ENCODE data around the gene CHD3. TPM values are rescaled to one million over a fixed set of nuclear protein-coding genes. Genes with fewer than 3 reads are reported as not detected.

The CHD3 gene
- total RNA-seq: 1 to 10 TPM; 5.4 to 7.7 (median 6.0) TPM

GRCh38 chr17:7888184-7888920, at the start of gene CHD3:
CHD3 (plus strand) TSS chr17:7888789; CDS start chr17:7889001, 212 bp downstream.
- Histone ChIP-seq H3K27me3 (peaks cover 22 to 24% (median 23%) of the 10 kb centered on the region in 3 donors), H3K27ac (peak within 1 kb of the TSS; percentile 77 to 89 (median 81)), H3K9me3 (no peaks in the 10 kb centered on the region), H3K4me3 (peak within 1 kb of the TSS; percentile 64 to 74 (median 68)), H3K4me1 (peaks cover 41 to 47% of the 10 kb centered on the region in 2 donors), H3K36me3 (no peaks in the 10 kb centered on the region)
- TF ChIP-seq CTCF (IDR thresholded peaks at IDR 0.05 in 4 of 5, conservative IDR thresholded peaks at IDR 0.05 in 1 of 5) (no peak), POLR2A (IDR thresholded peaks at IDR 0.05) (peak in 1 of 2 donors; percentile 11)
- intact Hi-C loops (cut with DNase I; ENCODE audit: low total_unique reads) (loop anchor here (2.0 to 10.0 kb wide), 2 partner anchors 54 to 166 kb away; partner anchors contain the start of gene KDM6B), in situ Hi-C loops (cut with MboI; ENCODE audit: low sequenced_read_pairs in 4 of 4) (loop anchor here in 1 of 4 donors (25.0 kb wide), 1 partner anchor 151 kb away; no protein-coding TSS in a partner anchor)
- DNase-seq: no peak
- peak; percentile 19 to 21 for ATAC-seq

GRCh38 chr17:7839190-7839875, 49.3 kb upstream of the CHD3 start:
- Histone ChIP-seq H3K4me1 (peaks cover 46 to 51% of the 10 kb centered on the region in 2 donors), H3K4me3 (peak overlapping the region in 1 of 4 donors; percentile 23), H3K36me3 (no peaks in the 10 kb centered on the region), H3K9me3 (no peaks in the 10 kb centered on the region), H3K27me3 (no peaks in the 10 kb centered on the region), H3K27ac (peak overlapping the region; percentile 97 to 100 (median 100))
- TF ChIP-seq POLR2A (IDR thresholded peaks at IDR 0.05) (no peak), CTCF (IDR thresholded peaks at IDR 0.05 in 4 of 5, conservative IDR thresholded peaks at IDR 0.05 in 1 of 5) (no peak)
- in situ Hi-C loops (cut with MboI; ENCODE audit: low sequenced_read_pairs in 4 of 4): no loop called here
- no peak for ATAC-seq
- intact Hi-C loops (cut with DNase I; ENCODE audit: low total_unique reads): loop anchor here (5.0 to 10.0 kb wide), 3 partner anchors 278 to 825 kb away; partner anchors contain the start of genes ACADVL, ALOXE3, DLG4 and RNASEK
- DNase-seq: peak in 1 of 2 donors; percentile 16

- Histone ChIP-seq H3K4me3 (no peak overlapping the region), H3K9me3 (no peaks in the 10 kb centered on the region), H3K27me3 (no peaks in the 10 kb centered on the region), H3K4me1 (peaks cover 47 to 52% of the 10 kb centered on the region in 2 donors), H3K27ac (peak overlapping the region; percentile 97 to 100 (median 100)), H3K36me3 (no peaks in the 10 kb centered on the region)
- TF ChIP-seq CTCF (IDR thresholded peaks at IDR 0.05 in 4 of 5, conservative IDR thresholded peaks at IDR 0.05 in 1 of 5) (no peak), POLR2A (IDR thresholded peaks at IDR 0.05) (no peak)
- intact Hi-C loops (cut with DNase I; ENCODE audit: low total_unique reads) (loop anchor here (5.0 to 10.0 kb wide), 8 partner anchors 277 to 825 kb away; partner anchors contain the start of genes ACADVL, ALOXE3, DLG4 and EIF5A), in situ Hi-C loops (cut with MboI; ENCODE audit: low sequenced_read_pairs in 4 of 4) (loop anchor here in 1 of 4 donors (5.0 kb wide), 1 partner anchor 312 kb away; the partner anchor contains the start of gene PER1)
- ATAC-seq (no peak), DNase-seq (peak in 1 of 2 donors; percentile 10)
Measured at GRCh38 chr17:7839876-7840261, 48.7 kb upstream of the CHD3 start.

- TF ChIP-seq CTCF (IDR thresholded peaks at IDR 0.05 in 4 of 5, conservative IDR thresholded peaks at IDR 0.05 in 1 of 5): no peak
- no peak for TF ChIP-seq POLR2A (IDR thresholded peaks at IDR 0.05)
- Histone ChIP-seq H3K36me3 (no peaks in the 10 kb centered on the region), H3K4me3 (no peak overlapping the region), H3K27ac (peak overlapping the region; percentile 97 to 100 (median 100)), H3K27me3 (no peaks in the 10 kb centered on the region), H3K4me1 (peaks cover 52 to 57% of the 10 kb centered on the region in 2 donors), H3K9me3 (no peaks in the 10 kb centered on the region)
- DNase-seq: no peak
- in situ Hi-C loops (cut with MboI; ENCODE audit: low sequenced_read_pairs in 4 of 4) (loop anchor here in 1 of 4 donors (5.0 kb wide), 1 partner anchor 312 kb away; the partner anchor contains the start of gene PER1), intact Hi-C loops (cut with DNase I; ENCODE audit: low total_unique reads) (loop anchor here (5.0 to 10.0 kb wide), 5 partner anchors 278 to 603 kb away; partner anchors contain the start of genes EIF5A, KRABD2, PER1 and PHF23)
- ATAC-seq: no peak
Measured at GRCh38 chr17:7840441-7840840, 48.1 kb upstream of the CHD3 start.
